Vagina (tissue), 2 donors: ENCODE results near the gene KRTAP10-1. TPM values are rescaled to one million over a fixed set of nuclear protein-coding genes. Genes with fewer than 3 reads are reported as not detected.

Experiments
- DNase-seq, 2 donors: peaks; one replicate each; pipeline ENCODE4 v3.0.0-alpha.2; 2017; ENCODE audit errors: extremely low spot score in 2 of 2
- H3K27ac ChIP-seq: fragments of 200-600 bp; sonication (generic); one replicate; pipeline ENCODE4 v1.5.1; 2019
- H3K27me3 ChIP-seq: fragments of 200-600 bp; sonication (generic); one replicate; pipeline ENCODE4 v1.5.1; 2019
- H3K36me3 ChIP-seq, 2 donors: fragments of 200-600 bp; sonication (generic); one replicate each; pipeline ENCODE4 v1.5.1; 2017 to 2019
- H3K4me1 ChIP-seq: fragments of 200-600 bp; sonication (generic); one replicate; pipeline ENCODE4 v1.5.1; 2019
- H3K4me3 ChIP-seq, 2 donors: fragments of 200-600 bp; sonication (generic); 1 replicate in 1 of 2; 2 replicates in 1 of 2; pipeline ENCODE4 v1.5.1; 2016 to 2019
- H3K9me3 ChIP-seq: fragments of 200-600 bp; sonication (generic); one replicate; pipeline ENCODE4 v1.5.1; 2019
- POLR2A ChIP-seq, 2 donors: fragments of 450-650 bp; IDR thresholded peaks; one replicate each; pipeline ENCODE4 v1.6.1; 2017; ENCODE audit warnings: antibody characterized with exemption in 2 of 2, mild to moderate bottlenecking in 2 of 2, moderate library complexity in 2 of 2
- POLR2AphosphoS5 ChIP-seq, 2 donors: sonication (generic); formaldehyde crosslinking; IDR thresholded peaks; one replicate each; pipeline ENCODE4 v1.9.0; 2017; ENCODE audit warnings: antibody characterized with exemption in 2 of 2, mild to moderate bottlenecking in 2 of 2, low read depth in 1 of 2; ENCODE audit not compliant: insufficient read depth in 1 of 2
- intact Hi-C: fragments of 100-400 bp; cut with DNase I; formaldehyde crosslinking; loops from one replicate; pipeline ENCODE4 v1.15.1; 2023
- total RNA-seq: library from RNA; depleted of rRNA; stranded (reverse); fragments of >200 nt; gene quantifications from one replicate; pipeline ENCODE4 v1.2.3, GENCODE V29; 2016
- TF ChIP-seq, protein P1 (sequence below), 3 experiments: fragments of 450-650 bp in 2 of 3; fragments of 200-600 bp in 1 of 3; sonication (generic) in 1 of 3; IDR thresholded peaks; one replicate each; pipeline ENCODE4 v1.5.1; 2017 to 2019; ENCODE audit warnings: antibody characterized with exemption in 3 of 3, mild to moderate bottlenecking in 2 of 3, moderate library complexity in 2 of 3

Gene KRTAP10-1
- total RNA-seq, 1 donor from 2014 or later, result not detected

DNA sequence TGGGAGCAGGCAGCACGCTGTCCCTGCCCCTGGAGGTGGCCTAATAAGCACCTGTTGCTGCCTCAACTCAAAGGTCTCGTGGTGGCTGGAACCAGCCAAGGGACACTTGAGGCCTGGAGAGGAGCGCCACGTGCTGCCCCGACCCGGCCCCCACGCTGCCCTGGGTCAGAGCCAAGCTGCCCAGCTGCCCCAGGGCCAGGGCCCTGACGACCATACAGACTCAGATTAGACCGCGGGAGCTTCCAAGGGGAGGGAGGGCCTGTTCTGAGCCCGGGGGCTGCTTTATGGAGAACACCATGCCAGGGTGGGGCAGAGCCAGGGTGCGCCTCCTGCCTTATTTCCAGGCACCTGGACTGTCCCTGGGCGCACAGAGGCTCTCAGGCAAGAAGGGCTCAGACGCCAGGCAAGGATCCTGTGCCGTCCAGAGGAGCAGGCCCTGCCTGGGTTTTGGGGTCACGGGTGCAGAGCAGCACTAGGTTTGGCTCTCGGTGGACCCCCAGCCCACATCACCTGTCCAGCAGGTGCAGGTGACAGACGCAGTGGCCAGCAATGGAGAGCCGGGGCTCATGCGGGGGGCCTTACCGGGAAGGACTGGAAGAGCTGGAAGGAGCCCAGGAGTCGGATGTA is 18.6 kb downstream of the KRTAP10-1 start:
- intact Hi-C loops, result no loop called here
- TF ChIP-seq POLR2AphosphoS5 (IDR thresholded peaks at IDR 0.05; ENCODE audit: insufficient read depth in 1 of 2, low read depth in 1 of 2) (no peak), POLR2A (IDR thresholded peaks at IDR 0.05) (no peak)
- TF ChIP-seq, protein P1, sequence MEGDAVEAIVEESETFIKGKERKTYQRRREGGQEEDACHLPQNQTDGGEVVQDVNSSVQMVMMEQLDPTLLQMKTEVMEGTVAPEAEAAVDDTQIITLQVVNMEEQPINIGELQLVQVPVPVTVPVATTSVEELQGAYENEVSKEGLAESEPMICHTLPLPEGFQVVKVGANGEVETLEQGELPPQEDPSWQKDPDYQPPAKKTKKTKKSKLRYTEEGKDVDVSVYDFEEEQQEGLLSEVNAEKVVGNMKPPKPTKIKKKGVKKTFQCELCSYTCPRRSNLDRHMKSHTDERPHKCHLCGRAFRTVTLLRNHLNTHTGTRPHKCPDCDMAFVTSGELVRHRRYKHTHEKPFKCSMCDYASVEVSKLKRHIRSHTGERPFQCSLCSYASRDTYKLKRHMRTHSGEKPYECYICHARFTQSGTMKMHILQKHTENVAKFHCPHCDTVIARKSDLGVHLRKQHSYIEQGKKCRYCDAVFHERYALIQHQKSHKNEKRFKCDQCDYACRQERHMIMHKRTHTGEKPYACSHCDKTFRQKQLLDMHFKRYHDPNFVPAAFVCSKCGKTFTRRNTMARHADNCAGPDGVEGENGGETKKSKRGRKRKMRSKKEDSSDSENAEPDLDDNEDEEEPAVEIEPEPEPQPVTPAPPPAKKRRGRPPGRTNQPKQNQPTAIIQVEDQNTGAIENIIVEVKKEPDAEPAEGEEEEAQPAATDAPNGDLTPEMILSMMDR (IDR thresholded peaks at IDR 0.05), result no peak
- H3K36me3 ChIP-seq, result no peaks in the 10 kb centered on the region
- no peak for DNase-seq
- no peak overlapping the region for H3K27ac ChIP-seq
- H3K9me3 ChIP-seq, result no peaks in the 10 kb centered on the region
- H3K27me3 ChIP-seq, result no peaks in the 10 kb centered on the region
- no peak overlapping the region for H3K4me3 ChIP-seq
- no peaks in the 10 kb centered on the region for H3K4me1 ChIP-seq

DNA sequence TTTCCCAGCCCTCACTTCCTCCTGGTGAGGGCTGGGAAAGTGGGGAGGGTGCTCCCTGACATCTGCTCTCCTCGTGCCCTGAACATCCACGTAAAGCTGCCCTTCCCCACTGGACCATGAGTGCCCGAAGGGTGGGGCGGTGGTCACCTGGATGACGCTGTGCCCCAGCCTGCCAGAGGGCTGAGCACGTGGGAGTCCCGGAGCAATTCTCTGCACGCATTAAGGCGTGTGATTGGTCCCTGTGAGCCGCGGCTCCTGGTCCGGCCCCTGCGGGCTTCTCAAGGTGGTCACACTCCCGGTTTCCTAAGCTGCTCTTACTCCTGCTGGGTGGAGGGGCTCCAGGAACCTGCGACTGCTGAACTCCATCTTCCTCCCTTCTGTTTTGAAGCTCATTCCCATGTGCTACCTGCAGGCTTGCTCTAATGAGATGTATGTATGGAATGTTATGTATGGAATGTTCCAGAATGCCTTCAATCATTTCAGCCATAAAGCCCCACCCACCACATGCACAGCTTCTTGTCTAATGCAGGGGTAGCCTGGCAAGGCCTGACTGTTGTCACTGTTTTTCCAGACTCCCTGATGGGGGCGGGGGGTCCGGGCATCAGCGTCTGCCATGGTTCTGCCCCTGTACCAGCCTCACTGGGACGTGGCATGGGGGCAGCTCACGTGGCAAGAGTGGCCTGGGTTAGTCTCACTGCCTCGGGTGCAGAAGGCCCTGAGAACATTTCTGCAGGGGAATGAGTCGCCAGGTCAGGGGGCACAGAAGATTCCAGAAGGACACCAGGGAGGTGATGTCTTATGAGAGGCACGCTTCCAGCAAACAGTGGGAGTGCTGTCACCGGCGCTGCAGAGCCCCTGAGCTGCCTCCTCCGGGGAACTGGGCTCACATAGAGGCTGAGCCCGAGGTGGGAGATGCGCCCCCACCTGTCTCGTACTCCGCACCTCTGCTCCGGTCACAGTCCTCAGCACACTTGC is 19.4 kb downstream of the KRTAP10-1 start:
- H3K27ac ChIP-seq, result no peak overlapping the region
- intact Hi-C loops, result no loop called here
- no peak overlapping the region for H3K4me3 ChIP-seq
- H3K36me3 ChIP-seq, result no peaks in the 10 kb centered on the region
- H3K4me1 ChIP-seq, result no peaks in the 10 kb centered on the region
- no peak for TF ChIP-seq POLR2AphosphoS5 (IDR thresholded peaks at IDR 0.05; ENCODE audit: insufficient read depth in 1 of 2, low read depth in 1 of 2)
- TF ChIP-seq, protein P1 (IDR thresholded peaks at IDR 0.05), result no peak
- no peak for TF ChIP-seq POLR2A (IDR thresholded peaks at IDR 0.05)
- no peak for DNase-seq
- no peaks in the 10 kb centered on the region for H3K9me3 ChIP-seq
- H3K27me3 ChIP-seq, result no peaks in the 10 kb centered on the region

DNA sequence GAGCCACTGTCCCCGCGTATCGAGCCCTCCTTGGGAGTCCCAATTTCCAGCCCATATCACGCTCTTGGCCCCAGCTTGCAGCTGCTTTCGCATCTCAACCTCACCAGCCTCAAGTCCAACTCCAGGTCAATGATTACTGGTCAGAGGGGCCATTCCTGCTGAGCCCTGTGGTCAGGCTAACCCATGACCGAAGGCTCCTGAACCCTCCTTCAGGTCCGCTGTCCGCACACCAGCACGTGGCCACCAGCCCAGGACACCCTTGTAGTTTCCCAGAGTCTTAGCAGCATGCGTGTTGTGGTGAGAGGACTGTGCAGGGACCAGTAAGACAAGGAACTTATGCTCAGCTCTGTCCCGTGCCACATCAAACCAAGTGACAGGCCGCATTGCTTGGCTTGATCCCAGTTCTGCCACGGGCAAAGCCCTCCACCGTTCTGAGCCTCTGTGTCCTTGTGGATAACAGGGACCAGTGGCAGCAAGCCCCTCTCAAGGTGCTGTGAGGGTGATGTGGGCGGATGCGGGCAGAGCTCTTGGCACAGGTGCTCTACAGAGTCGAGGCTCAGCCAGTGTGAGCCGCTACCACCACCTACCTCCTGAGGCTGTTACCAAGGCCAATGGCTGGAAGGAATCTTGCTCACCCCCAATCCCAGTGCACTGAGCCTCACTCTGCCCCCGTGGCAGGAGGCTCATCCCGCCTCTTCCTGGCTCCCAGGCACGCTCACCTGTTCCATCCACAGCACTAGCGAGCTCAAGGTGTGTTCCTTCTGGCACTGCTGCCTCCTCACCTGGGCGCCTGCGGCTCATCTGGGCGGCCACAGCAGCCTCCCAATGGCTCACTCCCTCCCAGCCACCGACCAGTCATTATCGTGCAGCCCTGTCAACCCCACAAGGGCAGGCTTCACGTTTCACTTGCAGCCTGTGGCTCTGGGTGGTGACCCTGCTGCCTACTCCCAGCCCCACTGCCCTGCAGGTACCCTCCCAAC is 20.4 kb downstream of the KRTAP10-1 start:
- no peak for TF ChIP-seq POLR2AphosphoS5 (IDR thresholded peaks at IDR 0.05; ENCODE audit: insufficient read depth in 1 of 2, low read depth in 1 of 2)
- TF ChIP-seq POLR2A (IDR thresholded peaks at IDR 0.05), result no peak
- TF ChIP-seq, protein P1 (IDR thresholded peaks at IDR 0.05), result no peak
- Histone ChIP-seq H3K36me3 (no peaks in the 10 kb centered on the region), H3K27ac (no peak overlapping the region), H3K4me3 (no peak overlapping the region), H3K9me3 (no peaks in the 10 kb centered on the region), H3K4me1 (no peaks in the 10 kb centered on the region), H3K27me3 (no peaks in the 10 kb centered on the region)
- DNase-seq, result no peak
- intact Hi-C loops, result no loop called here

DNA sequence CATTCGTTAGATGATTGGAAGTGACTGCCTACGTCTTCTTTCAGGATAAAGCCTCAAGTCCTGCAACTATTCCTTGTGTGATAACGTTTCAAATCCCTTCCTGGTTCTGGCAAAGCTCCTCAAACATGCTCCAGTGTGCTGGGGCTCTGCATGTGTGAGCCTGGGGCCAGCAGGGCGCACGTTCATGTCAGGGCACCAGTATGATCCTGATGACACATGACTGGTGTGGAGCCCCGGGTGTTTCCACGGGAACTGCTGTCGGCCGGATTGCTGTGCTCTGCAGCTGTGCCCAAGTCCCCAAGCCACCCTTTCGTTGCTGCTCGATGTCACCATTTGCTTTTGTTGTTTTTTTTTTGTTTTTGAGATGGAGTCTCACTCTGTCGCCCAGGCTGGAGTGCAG is 21.3 kb downstream of the KRTAP10-1 start:
- intact Hi-C loops, result no loop called here
- Histone ChIP-seq H3K4me1 (no peaks in the 10 kb centered on the region), H3K9me3 (no peaks in the 10 kb centered on the region), H3K36me3 (no peaks in the 10 kb centered on the region), H3K4me3 (no peak overlapping the region), H3K27me3 (no peaks in the 10 kb centered on the region), H3K27ac (no peak overlapping the region)
- DNase-seq, result no peak
- TF ChIP-seq POLR2AphosphoS5 (IDR thresholded peaks at IDR 0.05; ENCODE audit: insufficient read depth in 1 of 2, low read depth in 1 of 2) (no peak), POLR2A (IDR thresholded peaks at IDR 0.05) (no peak)
- TF ChIP-seq, protein P1 (IDR thresholded peaks at IDR 0.05), result no peak
